RKO (cell line): Measurements from ENCODE around the gene MIP.
"Not testable (repeated sequence)": the region's sequence is repeated elsewhere in the genome, so short reads cannot be mapped to it uniquely, and the experiment has no call there.

ENCODE experiments used
- DNase-seq: peaks from one replicate; pipeline ENCODE4 v3.0.0-alpha.2; 2016; ENCODE audit warnings: low spot score

MIP gene

GRCh38 chr12:56454557-56454956 lies at the start of gene MIP:
MIP (minus strand) TSS chr12:56454657; CDS start chr12:56454613, 44 bp downstream.
- no peak for DNase-seq

GRCh38 chr12:56499879-56500278 lies 45.4 kb upstream of the MIP start:
- DNase-seq = not testable (repeated sequence)

GRCh38 chr12:56499452-56499851 lies 45.0 kb upstream of the MIP start:
- DNase-seq = not testable (repeated sequence)

- not testable (repeated sequence) for DNase-seq
These were observed 43.9 kb upstream of the MIP start for GRCh38 chr12:56498126-56498902.

GRCh38 chr12:56496704-56497103 lies 42.2 kb upstream of the MIP start:
- DNase-seq = peak; percentile 29

- not testable (repeated sequence) for DNase-seq
These were observed 40.0 kb upstream of the MIP start for GRCh38 chr12:56494481-56494880.

GRCh38 chr12:56494106-56494415 lies 39.6 kb upstream of the MIP start:
- DNase-seq = not testable (repeated sequence)

- DNase-seq = not testable (repeated sequence)
These were observed 39.1 kb upstream of the MIP start for GRCh38 chr12:56493409-56494105.

- no peak for DNase-seq
These were observed 35.9 kb upstream of the MIP start for GRCh38 chr12:56490360-56490759.

GRCh38 chr12:56488041-56488955 lies 33.8 kb upstream of the MIP start, which contains the start of gene GLS2:
GLS2 (minus strand) TSS chr12:56488161; CDS start chr12:56488118, 43 bp downstream.
- peak; percentile 82 for DNase-seq

GRCh38 chr12:56487448-56488040 lies 33.1 kb upstream of the MIP start:
- peak; percentile 56 for DNase-seq

- DNase-seq = no peak
These were observed 32.2 kb upstream of the MIP start for GRCh38 chr12:56486694-56487093.

GRCh38 chr12:56484566-56484965 lies 30.1 kb upstream of the MIP start:
- DNase-seq = no peak

GRCh38 chr12:56479625-56480024 lies 25.2 kb upstream of the MIP start:
- DNase-seq = no peak

- DNase-seq = no peak
These were observed 23.2 kb upstream of the MIP start for GRCh38 chr12:56477521-56478225.

GRCh38 chr12:56476972-56477432 lies 22.5 kb upstream of the MIP start:
- no peak for DNase-seq

- no peak for DNase-seq
These were observed 21.7 kb upstream of the MIP start for GRCh38 chr12:56476143-56476542.

- no peak for DNase-seq
These were observed 19.9 kb upstream of the MIP start for GRCh38 chr12:56474389-56474788.

- DNase-seq = peak; percentile 62
These were observed 14.8 kb upstream of the MIP start for GRCh38 chr12:56469007-56469930.
